Osteocyte (in vitro differentiated cells): ENCODE data around the gene SEMA4D. TPM values are rescaled to one million over a fixed set of nuclear protein-coding genes. Genes with fewer than 3 reads are reported as not detected.

Experiments used
- DNase-seq: peaks from one replicate; pipeline ENCODE4 v3.0.0; 2021; ENCODE audit warnings: mixed read lengths; ENCODE audit not compliant: unreplicated experiment; ENCODE audit errors: extremely low spot score
- H3K27ac Mint-ChIP-seq: one replicate; pipeline ENCODE4 v1.8.0; 2021; ENCODE audit warnings: mild to moderate bottlenecking, mixed read lengths; ENCODE audit not compliant: unreplicated experiment
- H3K27me3 Mint-ChIP-seq: one replicate; pipeline ENCODE4 v1.8.0; 2021; ENCODE audit warnings: mixed read lengths; ENCODE audit not compliant: unreplicated experiment
- H3K36me3 Mint-ChIP-seq: one replicate; pipeline ENCODE4 v1.8.0; 2021; ENCODE audit warnings: mixed read lengths; ENCODE audit not compliant: unreplicated experiment
- H3K4me1 Mint-ChIP-seq: one replicate; pipeline ENCODE4 v1.8.0; 2021; ENCODE audit warnings: mixed read lengths; ENCODE audit not compliant: unreplicated experiment
- H3K4me3 Mint-ChIP-seq: one replicate; pipeline ENCODE4 v1.8.0; 2021; ENCODE audit warnings: mild to moderate bottlenecking, moderate library complexity, mixed read lengths; ENCODE audit not compliant: unreplicated experiment
- H3K9me3 Mint-ChIP-seq: one replicate; pipeline ENCODE4 v1.8.0; 2021; ENCODE audit warnings: mixed read lengths; ENCODE audit not compliant: unreplicated experiment
- CTCF ChIP-seq: fragments of 200-600 bp; sonication (generic); IDR thresholded peaks from 2 replicates; pipeline ENCODE4 v1.5.0; 2021; ENCODE audit warnings: antibody characterized with exemption, mild to moderate bottlenecking, moderate library complexity
- total RNA-seq: library from RNA; stranded (reverse); gene quantifications from 2 replicates; pipeline ENCODE4 v1.2.1, GENCODE V29; 2021

SEMA4D gene
- total RNA-seq, 1 donor from 2014 or later = 2.0 TPM

- Mint-ChIP-seq H3K27ac (no peak overlapping the region), H3K27me3 (no peaks in the 10 kb centered on the region), H3K36me3 (no peaks in the 10 kb centered on the region), H3K9me3 (no peaks in the 10 kb centered on the region), H3K4me1 (no peaks in the 10 kb centered on the region), H3K4me3 (no peak overlapping the region)
- no peak for TF ChIP-seq CTCF
- DNase-seq = no peak
Observed at GRCh38 chr9:89442981-89443814, 54.7 kb downstream of the SEMA4D start.

- Mint-ChIP-seq H3K36me3 (no peaks in the 10 kb centered on the region), H3K9me3 (no peaks in the 10 kb centered on the region), H3K27me3 (no peaks in the 10 kb centered on the region), H3K4me3 (no peak overlapping the region), H3K4me1 (no peaks in the 10 kb centered on the region), H3K27ac (no peak overlapping the region)
- DNase-seq = no peak
- TF ChIP-seq CTCF = no peak
Observed at GRCh38 chr9:89442501-89442978, 55.4 kb downstream of the SEMA4D start.

- no peak for DNase-seq
- H3K27me3 Mint-ChIP-seq = no peaks in the 10 kb centered on the region
- no peaks in the 10 kb centered on the region for H3K36me3 Mint-ChIP-seq
- no peak for TF ChIP-seq CTCF
- H3K9me3 Mint-ChIP-seq = no peaks in the 10 kb centered on the region
- no peak overlapping the region for H3K27ac Mint-ChIP-seq
- no peaks in the 10 kb centered on the region for H3K4me1 Mint-ChIP-seq
- H3K4me3 Mint-ChIP-seq = no peak overlapping the region
Observed at GRCh38 chr9:89441986-89442385, 55.9 kb downstream of the SEMA4D start.

GRCh38 chr9:89441655-89441970 is 56.3 kb downstream of the SEMA4D start:
- Mint-ChIP-seq H3K36me3 (no peaks in the 10 kb centered on the region), H3K27me3 (no peaks in the 10 kb centered on the region), H3K9me3 (no peaks in the 10 kb centered on the region), H3K4me1 (no peaks in the 10 kb centered on the region), H3K27ac (no peak overlapping the region), H3K4me3 (no peak overlapping the region)
- no peak for TF ChIP-seq CTCF
- no peak for DNase-seq

GRCh38 chr9:89440951-89441654 is 56.8 kb downstream of the SEMA4D start:
- H3K36me3 Mint-ChIP-seq = no peaks in the 10 kb centered on the region
- H3K4me1 Mint-ChIP-seq = no peaks in the 10 kb centered on the region
- H3K4me3 Mint-ChIP-seq = no peak overlapping the region
- TF ChIP-seq CTCF = no peak
- no peaks in the 10 kb centered on the region for H3K27me3 Mint-ChIP-seq
- no peak overlapping the region for H3K27ac Mint-ChIP-seq
- no peaks in the 10 kb centered on the region for H3K9me3 Mint-ChIP-seq
- DNase-seq = no peak
